HG02981 (cell line): ENCODE results near the gene TRIOBP.
"Not testable (repeated sequence)": the region's sequence is repeated elsewhere in the genome, so short reads cannot be mapped to it uniquely, and the experiment has no call there.

Experiments
- ATAC-seq: cut with Tn5 transposase; IDR thresholded peaks from one replicate; pipeline ENCODE4 v1.9.1; 2021; ENCODE audit warnings: mild to moderate bottlenecking, moderate library complexity; ENCODE audit not compliant: unreplicated experiment

The TRIOBP gene

DNA sequence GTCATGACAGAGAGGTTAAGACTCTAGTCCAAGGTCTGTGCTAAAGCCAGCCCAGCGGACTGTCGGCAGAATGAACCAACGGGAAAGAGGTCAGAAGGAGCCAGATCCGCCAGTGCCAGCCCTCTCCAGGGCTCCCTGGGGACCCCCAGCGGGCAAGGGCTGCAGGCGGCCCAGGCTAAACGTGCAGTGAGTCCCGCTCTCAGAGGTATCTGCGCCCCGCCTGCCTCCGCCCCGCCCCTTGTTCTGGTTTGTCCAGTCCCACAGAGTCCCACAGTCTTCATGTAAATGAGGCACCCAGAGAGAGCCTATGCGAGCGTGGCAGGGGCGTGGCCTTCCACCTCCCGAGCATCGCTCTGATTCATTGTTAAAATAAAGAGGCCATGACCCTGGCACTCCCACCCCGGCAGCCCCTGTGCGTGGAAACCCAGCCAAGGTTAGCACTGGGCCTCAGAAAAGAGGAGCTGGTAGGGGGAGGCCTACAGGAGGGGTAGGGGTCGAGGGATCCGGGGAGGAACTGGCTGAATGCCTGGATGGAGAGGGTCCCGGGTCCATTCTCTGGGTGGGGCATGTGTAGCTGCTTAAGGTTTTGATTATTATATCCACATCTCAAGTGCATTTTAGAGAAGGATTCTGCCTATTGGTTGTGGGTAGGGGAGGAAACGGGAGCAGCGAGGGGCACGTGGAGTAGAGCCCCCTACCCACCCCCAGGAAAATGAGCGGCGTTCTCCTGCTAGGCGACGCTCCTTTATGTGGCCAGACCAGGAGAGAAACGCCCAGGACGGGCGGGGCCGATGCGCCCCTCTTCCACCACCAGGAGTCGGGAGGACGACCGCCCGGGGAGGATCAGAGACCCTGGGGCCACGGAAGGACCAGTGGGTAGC, at the start of gene TRIOBP:
Gene TRIOBP (plus strand): TSS at position 392 of the 881 bp plus-strand sequence. CDS start 4,318 bp downstream, outside the sequence.
- peak; percentile 87 for ATAC-seq

- no peak for ATAC-seq
These were observed 49.5 kb upstream of the TRIOBP start for GRCh38 chr22:37647317-37647716.

DNA sequence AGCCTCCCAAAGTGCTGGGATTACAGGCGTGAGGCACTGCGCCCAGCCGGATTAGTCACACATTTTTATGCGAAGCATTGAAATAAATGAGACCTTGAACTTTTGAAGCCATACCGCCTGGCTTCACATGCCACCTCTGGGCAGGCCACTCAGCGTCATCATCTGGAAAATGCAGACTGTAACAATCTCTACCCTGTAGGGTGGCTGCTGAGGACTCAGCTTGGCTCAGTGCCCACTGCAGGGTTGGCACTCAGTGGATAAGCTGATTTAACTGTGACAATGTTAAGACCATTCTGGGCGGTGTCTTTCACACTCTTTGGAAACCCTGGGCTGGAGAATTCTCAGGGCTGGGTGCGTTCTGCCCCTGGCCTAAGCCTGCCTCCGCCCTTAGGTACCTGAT, 48.9 kb upstream of the TRIOBP start:
- no peak for ATAC-seq

DNA sequence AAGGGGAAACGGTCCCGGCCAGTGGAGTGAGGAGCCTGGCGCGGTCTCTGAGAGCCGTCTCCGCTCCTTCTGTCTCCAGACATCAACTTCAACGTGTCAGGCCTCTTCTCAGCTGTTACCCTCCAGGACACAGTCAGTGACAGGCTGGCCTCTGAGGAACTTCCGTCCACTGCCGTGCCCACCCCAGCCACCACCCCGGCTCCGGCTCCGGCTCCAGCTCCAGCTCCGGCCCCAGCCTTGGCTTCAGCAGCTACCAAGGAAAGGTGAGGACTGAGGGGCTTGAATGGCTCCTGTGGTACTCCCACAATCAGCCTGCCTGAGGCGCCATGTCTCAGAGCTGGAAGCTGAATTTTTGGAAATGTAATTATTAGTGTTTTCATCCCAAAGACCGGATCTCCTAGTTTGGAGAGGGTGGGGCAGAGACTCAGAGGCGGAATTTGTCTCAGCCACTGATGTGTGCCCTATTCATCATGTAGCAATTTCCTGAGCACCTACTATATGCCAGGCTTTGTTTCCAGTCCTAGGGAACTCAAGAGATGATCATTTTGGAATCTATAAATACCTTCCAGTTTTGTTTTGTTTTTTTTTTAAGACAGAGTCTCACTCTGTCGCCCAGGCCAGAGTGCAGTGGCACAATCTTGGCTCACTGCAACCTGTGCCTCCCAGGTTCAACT, 46.2 kb upstream of the TRIOBP start:
- no peak for ATAC-seq

GRCh38 chr22:37654563-37655251, 42.1 kb upstream of the TRIOBP start:
- no peak for ATAC-seq

GRCh38 chr22:37655252-37655563, 41.6 kb upstream of the TRIOBP start:
- no peak for ATAC-seq

DNA sequence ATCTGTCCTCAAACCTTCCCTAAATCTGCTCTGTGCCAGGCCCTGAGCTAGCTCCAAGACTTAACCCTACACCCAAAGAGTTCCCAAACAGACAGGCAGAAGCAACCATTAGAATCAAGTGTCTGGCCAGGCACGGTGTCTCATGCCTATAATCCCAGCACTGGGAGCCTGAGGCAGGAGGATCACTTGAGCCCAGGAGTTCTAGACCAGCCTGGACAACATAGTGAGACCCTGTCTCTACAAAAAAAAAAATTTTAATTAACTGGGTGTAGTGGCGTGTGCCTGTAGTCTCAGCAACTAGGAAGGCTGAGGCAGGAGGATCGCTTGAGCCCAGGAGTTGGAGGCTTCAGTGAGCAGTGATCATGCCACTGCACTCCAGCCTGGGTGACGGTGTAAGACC, 40.3 kb upstream of the TRIOBP start:
- not testable (repeated sequence) for ATAC-seq

DNA sequence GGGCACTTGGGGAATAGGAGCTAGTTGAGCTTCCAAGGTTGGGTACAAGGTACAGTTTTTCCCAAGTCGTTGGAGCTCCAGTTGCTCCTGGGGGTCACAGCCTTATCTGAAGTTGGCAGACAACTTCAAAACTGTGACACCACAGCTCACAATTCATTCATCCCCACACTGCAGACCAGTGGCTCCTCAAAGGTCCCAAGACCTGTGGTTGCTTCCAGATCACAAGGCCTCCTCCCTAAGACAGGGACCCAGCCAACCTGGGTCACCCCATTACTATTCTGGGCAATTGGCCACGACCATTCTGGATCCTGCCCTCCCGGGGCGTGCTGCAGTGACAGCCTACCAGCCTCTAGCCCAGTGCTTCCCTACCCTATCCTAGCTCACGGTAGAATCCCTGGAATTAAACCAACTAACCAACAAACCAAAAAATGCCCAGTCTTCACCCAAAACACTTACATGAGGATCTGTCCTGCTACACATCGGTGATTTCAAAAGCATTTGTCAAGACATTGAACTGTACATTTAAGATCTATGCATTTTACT, 39.2 kb upstream of the TRIOBP start:
- ATAC-seq = no peak

- ATAC-seq = peak; percentile 82
These were observed 38.4 kb upstream of the TRIOBP start, which contains the start of gene PDXP for GRCh38 chr22:37658133-37659065. Gene PDXP (plus strand): TSS chr22:37658723. CDS start chr22:37658783, 60 bp downstream.

DNA sequence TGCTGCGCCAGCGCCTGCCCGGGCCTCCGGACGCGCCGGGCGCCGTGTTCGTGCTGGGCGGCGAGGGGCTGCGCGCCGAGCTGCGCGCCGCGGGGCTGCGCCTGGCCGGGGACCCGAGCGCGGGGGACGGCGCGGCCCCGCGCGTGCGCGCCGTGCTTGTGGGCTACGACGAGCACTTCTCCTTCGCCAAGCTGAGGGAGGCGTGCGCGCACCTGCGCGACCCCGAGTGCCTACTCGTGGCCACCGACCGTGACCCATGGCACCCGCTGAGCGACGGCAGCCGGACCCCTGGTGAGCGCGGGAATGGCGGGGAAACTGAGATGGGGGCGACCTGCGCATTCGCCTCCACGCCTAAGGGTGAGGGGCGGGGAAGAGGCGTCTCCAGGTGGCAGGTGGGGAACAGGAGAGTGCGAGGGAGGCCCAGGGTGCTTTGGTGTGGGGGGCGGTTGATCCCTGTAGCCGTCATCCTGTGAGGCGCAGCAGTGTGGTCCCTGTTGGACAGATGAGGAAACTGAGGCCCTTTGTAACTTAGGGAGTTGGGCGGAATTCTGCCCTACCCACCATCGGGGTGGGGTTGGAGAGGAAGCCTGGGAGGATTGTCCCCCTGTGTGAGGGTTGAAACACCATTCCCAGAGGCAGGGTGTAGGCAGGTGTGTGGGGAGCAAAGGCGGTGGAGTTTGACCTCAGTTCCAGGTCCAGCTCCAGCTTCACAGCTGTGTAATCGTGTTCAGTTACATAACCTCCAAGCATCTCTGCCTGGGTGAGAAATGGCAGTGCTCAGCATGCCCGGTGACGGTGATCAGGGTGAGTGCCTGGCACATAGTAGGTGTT, 37.6 kb upstream of the TRIOBP start:
- ATAC-seq = no peak

- no peak for ATAC-seq
These were observed 36.7 kb upstream of the TRIOBP start for GRCh38 chr22:37659897-37660708.

DNA sequence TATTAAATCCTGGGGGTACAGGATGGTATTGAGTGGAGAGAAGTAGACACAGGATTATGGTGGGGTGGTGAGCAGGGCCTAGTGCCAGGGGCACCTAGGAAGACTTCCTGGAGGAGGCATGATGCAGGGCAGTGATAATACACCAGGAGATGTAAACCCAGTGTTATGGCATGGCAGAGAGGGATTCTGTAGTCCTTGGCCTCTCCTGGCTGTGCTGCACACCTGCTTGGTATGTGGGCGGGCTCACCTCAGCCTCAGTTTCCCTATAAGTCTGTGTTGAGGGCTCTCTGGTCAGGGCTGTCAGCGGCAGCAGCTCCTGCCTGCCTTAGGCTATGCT, 36.2 kb upstream of the TRIOBP start:
- ATAC-seq = no peak

DNA sequence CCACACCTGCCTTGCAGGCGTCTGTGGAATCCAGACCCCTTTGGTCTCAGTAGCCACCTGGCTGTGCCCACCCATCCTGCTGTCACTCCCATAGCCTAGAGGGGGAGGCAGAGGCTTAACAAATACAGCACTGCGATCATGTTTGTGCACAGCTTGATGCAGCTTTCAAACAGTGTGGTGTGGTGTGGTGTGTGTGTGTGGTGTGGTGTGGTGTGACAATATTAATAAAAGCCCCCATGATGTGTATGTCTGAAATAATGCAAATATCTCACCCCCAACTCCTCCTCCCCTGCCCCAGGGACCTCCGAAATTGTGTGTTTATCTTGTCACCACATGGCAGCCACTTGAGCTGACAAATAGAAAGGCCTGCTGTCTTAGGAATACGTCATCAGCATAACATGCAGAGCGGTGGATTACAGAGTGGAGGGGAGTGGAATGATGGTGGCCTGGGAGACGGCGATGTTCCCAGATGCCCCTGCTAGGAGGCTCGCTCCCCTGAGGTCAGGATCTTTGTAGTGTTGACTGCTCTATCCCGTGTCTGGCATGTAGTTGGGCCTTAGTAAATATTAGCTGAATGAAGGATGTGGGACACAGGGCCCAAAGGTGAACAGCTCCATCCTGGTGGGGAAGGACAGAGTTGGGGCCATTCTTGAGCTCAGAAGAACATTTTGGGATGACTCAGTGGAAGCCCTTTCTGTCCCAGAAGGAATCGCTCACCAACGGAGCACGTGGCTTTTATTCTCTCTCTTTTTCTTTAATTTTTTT, 35.5 kb upstream of the TRIOBP start:
- no peak for ATAC-seq

DNA sequence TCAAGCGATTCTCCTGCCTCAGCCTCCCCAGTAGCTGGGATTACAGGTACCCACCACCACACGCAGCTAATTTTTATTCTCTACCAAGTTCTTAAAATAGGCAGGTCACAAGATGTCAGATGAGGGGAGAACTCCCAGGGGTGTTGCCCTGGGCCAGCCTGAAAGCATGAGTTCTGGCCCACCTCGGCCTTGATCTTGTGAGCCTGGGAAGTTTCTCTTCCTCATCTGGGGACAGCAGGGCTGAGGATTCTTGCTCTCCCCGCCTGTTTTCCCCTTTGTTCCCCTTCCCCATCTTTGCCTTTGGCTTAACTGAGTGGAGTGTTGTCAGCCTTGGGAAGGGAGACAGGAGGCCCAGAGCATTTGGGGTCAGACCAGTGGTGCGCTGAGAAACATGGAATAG, 34.8 kb upstream of the TRIOBP start:
- ATAC-seq = no peak

GRCh38 chr22:37663521-37664140, 33.2 kb upstream of the TRIOBP start:
- no peak for ATAC-seq

GRCh38 chr22:37664249-37665101, 32.4 kb upstream of the TRIOBP start:
- no peak for ATAC-seq

DNA sequence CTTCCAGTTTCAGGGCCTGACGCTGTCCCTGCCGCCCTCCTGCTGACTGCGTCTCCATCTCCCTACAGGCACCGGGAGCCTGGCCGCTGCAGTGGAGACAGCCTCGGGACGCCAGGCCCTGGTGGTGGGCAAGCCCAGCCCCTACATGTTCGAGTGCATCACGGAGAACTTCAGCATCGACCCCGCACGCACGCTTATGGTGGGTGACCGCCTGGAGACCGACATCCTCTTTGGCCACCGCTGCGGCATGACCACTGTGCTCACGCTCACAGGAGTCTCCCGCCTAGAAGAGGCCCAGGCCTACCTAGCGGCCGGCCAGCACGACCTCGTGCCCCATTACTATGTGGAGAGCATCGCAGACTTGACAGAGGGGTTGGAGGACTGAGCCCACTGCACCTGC, 31.4 kb upstream of the TRIOBP start:
- ATAC-seq = no peak
